Measurements from ENCODE around the gene PLEKHA8. TPM values are rescaled to one million over a fixed set of nuclear protein-coding genes. Genes with fewer than 3 reads are reported as not detected.

Gene PLEKHA8
- total RNA-seq, 4 donors from 2014 or later: 6.1 to 24.4 (median 11.5) TPM

GRCh38 chr7:30167901-30168300 lies 139.7 kb downstream of the PLEKHA8 start:
- intact Hi-C loops (cut with DNase I; ENCODE audit: low total_unique reads): no loop called here
- TF ChIP-seq CTCF (IDR thresholded peaks at IDR 0.05) (no peak), POLR2A (IDR thresholded peaks at IDR 0.05) (no peak)
- Histone ChIP-seq H3K36me3 (no peaks in the 10 kb centered on the region), H3K4me3 (no peak overlapping the region), H3K27me3 (no peaks in the 10 kb centered on the region), H3K4me1 (no peaks in the 10 kb centered on the region), H3K9me3 (no peaks in the 10 kb centered on the region), H3K27ac (no peak overlapping the region)
- no peak for DNase-seq

GRCh38 chr7:30168835-30169573 lies 140.8 kb downstream of the PLEKHA8 start:
- Histone ChIP-seq H3K36me3 (no peaks in the 10 kb centered on the region), H3K27me3 (no peaks in the 10 kb centered on the region), H3K4me1 (no peaks in the 10 kb centered on the region), H3K4me3 (no peak overlapping the region), H3K27ac (peak overlapping the region; percentile 41 to 56), H3K9me3 (no peaks in the 10 kb centered on the region)
- intact Hi-C loops (cut with DNase I; ENCODE audit: low total_unique reads): no loop called here
- DNase-seq: peak; percentile 37 to 60
- peak in 1 of 4 experiments; percentile 30 for TF ChIP-seq CTCF (IDR thresholded peaks at IDR 0.05)
- no peak for TF ChIP-seq POLR2A (IDR thresholded peaks at IDR 0.05)

GRCh38 chr7:30169579-30169978 lies 141.4 kb downstream of the PLEKHA8 start:
- Histone ChIP-seq H3K4me3 (no peak overlapping the region), H3K9me3 (no peaks in the 10 kb centered on the region), H3K27me3 (no peaks in the 10 kb centered on the region), H3K36me3 (no peaks in the 10 kb centered on the region), H3K4me1 (no peaks in the 10 kb centered on the region), H3K27ac (peak overlapping the region; percentile 41 to 56)
- DNase-seq: no peak
- TF ChIP-seq CTCF (IDR thresholded peaks at IDR 0.05): no peak
- no peak for TF ChIP-seq POLR2A (IDR thresholded peaks at IDR 0.05)
- intact Hi-C loops (cut with DNase I; ENCODE audit: low total_unique reads): no loop called here

GRCh38 chr7:30170476-30171205 lies 142.4 kb downstream of the PLEKHA8 start:
- intact Hi-C loops (cut with DNase I; ENCODE audit: low total_unique reads): no loop called here
- H3K4me3 ChIP-seq: no peak overlapping the region
- TF ChIP-seq POLR2A (IDR thresholded peaks at IDR 0.05) (no peak), CTCF (IDR thresholded peaks at IDR 0.05) (no peak)
- no peak for DNase-seq
- no peaks in the 10 kb centered on the region for H3K4me1 ChIP-seq
- H3K9me3 ChIP-seq: no peaks in the 10 kb centered on the region
- no peaks in the 10 kb centered on the region for H3K36me3 ChIP-seq
- H3K27me3 ChIP-seq: no peaks in the 10 kb centered on the region
- H3K27ac ChIP-seq: no peak overlapping the region

GRCh38 chr7:30171766-30172447 lies 143.7 kb downstream of the PLEKHA8 start:
- no peaks in the 10 kb centered on the region for H3K27me3 ChIP-seq
- H3K9me3 ChIP-seq: no peaks in the 10 kb centered on the region
- no peak overlapping the region for H3K27ac ChIP-seq
- DNase-seq: no peak
- H3K36me3 ChIP-seq: no peaks in the 10 kb centered on the region
- no peak for TF ChIP-seq CTCF (IDR thresholded peaks at IDR 0.05)
- no peak for TF ChIP-seq POLR2A (IDR thresholded peaks at IDR 0.05)
- intact Hi-C loops (cut with DNase I; ENCODE audit: low total_unique reads): no loop called here
- no peak overlapping the region for H3K4me3 ChIP-seq
- no peaks in the 10 kb centered on the region for H3K4me1 ChIP-seq
